Heart right ventricle (tissue), 16 donors: ENCODE results near the gene UNC13B. TPM values are rescaled to one million over a fixed set of nuclear protein-coding genes. Genes with fewer than 3 reads are reported as not detected.

Experiments used
- ATAC-seq, 8 donors: fragments of 200-7000 bp; cut with Tn5 transposase; one replicate each; pipeline ENCODE4 v1.9.1; 2020; ENCODE audit warnings: mild to moderate bottlenecking in 8 of 8, moderate library complexity in 8 of 8, moderate number of reproducible peaks in 1 of 8
- DNase-seq, 2 donors: peaks; one replicate each; pipeline ENCODE4 v3.0.0-alpha.2; 2020
- H3K27ac ChIP-seq, 10 donors: fragments of 200-600 bp; sonication (generic) in 2 of 10; one replicate each; pipeline versions ENCODE4 v1.5.0 to v1.8.0; 2020 to 2022; ENCODE audit warnings: mild to moderate bottlenecking in 3 of 10
- H3K27me3 ChIP-seq, 7 donors: fragments of 200-600 bp; one replicate each; pipeline ENCODE4 v1.8.0; 2021 to 2022; ENCODE audit warnings: mild to moderate bottlenecking in 2 of 7
- H3K36me3 ChIP-seq, 9 donors: fragments of 200-600 bp; sonication (generic) in 1 of 9; one replicate each; pipeline versions ENCODE4 v1.5.0 to v1.8.0; 2020 to 2022; ENCODE audit warnings: mild to moderate bottlenecking in 2 of 9
- H3K4me1 ChIP-seq, 9 donors: fragments of 200-600 bp; sonication (generic) in 1 of 9; one replicate each; pipeline versions ENCODE4 v1.5.0 to v1.8.0; 2020 to 2022; ENCODE audit warnings: mild to moderate bottlenecking in 4 of 9
- H3K4me3 ChIP-seq, 10 donors: fragments of 200-600 bp; sonication (generic) in 2 of 10; one replicate each; pipeline versions ENCODE4 v1.5.0 to v1.8.0; 2020 to 2022; ENCODE audit warnings: mild to moderate bottlenecking in 7 of 10, moderate library complexity in 2 of 10
- H3K9me3 ChIP-seq, 11 donors: fragments of 200-600 bp in 10 of 11; sonication (generic) in 2 of 11; one replicate each; pipeline versions ENCODE4 v1.5.0 to v1.8.0; 2013 to 2022; ENCODE audit warnings: mild to moderate bottlenecking in 2 of 11, control low read depth in 1 of 11, moderate library complexity in 1 of 11
- CTCF ChIP-seq, 9 donors: fragments of 200-600 bp; sonication (generic) in 2 of 9; IDR thresholded peaks; one replicate each; pipeline versions ENCODE4 v1.5.0 to v1.8.0; 2021 to 2022; ENCODE audit warnings: antibody characterized with exemption in 9 of 9, mild to moderate bottlenecking in 5 of 9, moderate library complexity in 1 of 9
- WGBS, 2 donors: extraction: QIAGEN DNeasy Blood & Tissue Kit; methylation state at CpG; one replicate each; pipeline ENCODE4 v1.1.7; 2013; ENCODE audit warnings: inconsistent platforms in 1 of 2; 5-methylcytosine and 5-hydroxymethylcytosine counted together
- intact Hi-C, 10 donors: fragments of 100-400 bp; cut with DNase I; formaldehyde crosslinking; loops; one replicate each; pipeline versions ENCODE4 v1.11.1 to v1.14.2; 2022
- polyA plus RNA-seq, 2 donors: library from polyadenylated mRNA; stranded (reverse); fragments of 200-250 nt; gene quantifications; one replicate each; pipeline ENCODE4 v1.2.3, GENCODE V29; 2013
- total RNA-seq, 10 donors: library from RNA; stranded (reverse); fragmentation: NEBNext Ultra II Directional in 3 of 10; extraction: Animal tissue kit (Norgen Biotek cat#: 25700) in 3 of 10; gene quantifications; one replicate each; pipeline versions ENCODE4 v1.2.1 to v1.2.4, GENCODE V29; 2021 to 2023
- donor health status: Arrhythmogenic right ventricular cardiomyopathy.
- donor health status: ischemic (EF 13 %, LVEDD 7.1; RV severe dilation, severe dysfunction).
- donor health status: healthy with polysubstance abuse.
- donor health status: DM: no; HTN: yes; CAD: no.
- donor health status: DM: no; HTN: no; CAD: no.
- donor health status: ischemic (EF 25% LVEDD 6.9; RV normal size, moderate dysfunction).
- donor health status: ischemic (EF 25% LVEDD 5.7; RV mildly dilated, moderate dysfunction).
- donor health status: healthy.
- donor health status: DM: yes; HTN: yes; CAD: no.
- donor health status: Ischemic cardiomyopathy.
- donor health status: ischemic (EF 35%, LVEDD 5.7; RV mildly dilated, moderate dysfunction).
- donor health status: nonischemic (EF 11% LVEDD 7.7; RV severe dilation, severe dysfunction).
- donor health status: DM: yes; HTN: yes; CAD: no.
- donor health status: PGD.
- donor health status: ischemic (EF 29% LVEDD 5.4; RV normal size, mild dysfunction).
- donor health status: nonischemic (EF 23%, LVEDD 6.1; RV moderate dilation, normal function).

Gene UNC13B
- total and polyA plus RNA-seq, 12 donors = 13.1 to 27.1 (median 18.9) TPM

- Histone ChIP-seq H3K4me1 (peaks cover 0 to 3% (median 0%) of the 10 kb centered on the region in 9 donors), H3K4me3 (no peak overlapping the region), H3K36me3 (peaks cover 0 to 95% (median 46%) of the 10 kb centered on the region in 9 donors), H3K9me3 (no peaks in the 10 kb centered on the region), H3K27ac (no peak overlapping the region), H3K27me3 (no peaks in the 10 kb centered on the region)
- 69 to 76% methylated on average over 10 of the region's 10 CpGs for WGBS, 2 donors
- intact Hi-C loops = loop anchor here in 2 of 10 donors (10.0 kb wide), 1 partner anchor 272 kb away; no protein-coding TSS in a partner anchor
- ATAC-seq = peak in 5 of 8 donors; percentile 27 to 70 (median 50)
- TF ChIP-seq CTCF (IDR thresholded peaks at IDR 0.05) = no peak
- peak in 1 of 2 donors; percentile 23 for DNase-seq
These were observed 234.9 kb downstream of the UNC13B start for GRCh38 chr9:35396560-35397215.

GRCh38 chr9:35397216-35397698 lies 235.4 kb downstream of the UNC13B start:
- intact Hi-C loops = loop anchor here in 2 of 10 donors (10.0 kb wide), 1 partner anchor 272 kb away; no protein-coding TSS in a partner anchor
- TF ChIP-seq CTCF (IDR thresholded peaks at IDR 0.05) = no peak
- no peak for DNase-seq
- Histone ChIP-seq H3K4me3 (no peak overlapping the region), H3K4me1 (peaks cover 0 to 3% (median 0%) of the 10 kb centered on the region in 9 donors), H3K27me3 (no peaks in the 10 kb centered on the region), H3K9me3 (no peaks in the 10 kb centered on the region), H3K27ac (no peak overlapping the region), H3K36me3 (peaks cover 0 to 95% (median 42%) of the 10 kb centered on the region in 9 donors)
- 89 to 93% methylated on average over 3 of the region's 3 CpGs for WGBS, 2 donors
- no peak for ATAC-seq

DNA sequence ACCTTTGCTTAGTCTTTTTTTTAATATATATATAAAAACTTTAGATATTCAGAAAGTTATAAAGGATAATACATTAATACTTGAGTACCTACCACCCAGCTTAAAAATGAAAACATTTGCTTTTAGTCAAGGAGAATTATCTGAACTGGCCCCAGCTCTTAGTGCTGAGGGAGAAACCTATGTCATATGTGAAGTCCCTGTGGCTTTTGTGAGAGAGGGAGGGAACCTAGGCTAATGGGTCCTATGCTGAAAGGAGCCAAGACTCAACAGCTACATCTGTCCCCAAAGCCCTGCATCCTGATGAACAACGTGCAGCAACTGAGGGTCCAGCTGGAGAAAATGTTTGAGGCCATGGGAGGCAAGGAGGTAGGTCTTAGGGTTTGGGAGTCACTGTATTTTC lies 236.1 kb downstream of the UNC13B start:
- DNase-seq (no peak), ATAC-seq (no peak)
- Histone ChIP-seq H3K27me3 (no peaks in the 10 kb centered on the region), H3K27ac (no peak overlapping the region), H3K36me3 (peaks cover 0 to 97% (median 41%) of the 10 kb centered on the region in 9 donors), H3K4me3 (no peak overlapping the region), H3K4me1 (peaks cover 0 to 3% (median 0%) of the 10 kb centered on the region in 9 donors), H3K9me3 (no peaks in the 10 kb centered on the region)
- 87 to 95% methylated on average over 1 of the region's 1 CpG for WGBS, 2 donors
- TF ChIP-seq CTCF (IDR thresholded peaks at IDR 0.05) = no peak
- intact Hi-C loops = loop anchor here in 2 of 10 donors (10.0 kb wide), 1 partner anchor 273 kb away; no protein-coding TSS in a partner anchor

- 94 to 95% methylated on average over 16 of the region's 16 CpGs for WGBS, 2 donors
- no peak for DNase-seq
- Histone ChIP-seq H3K27ac (no peak overlapping the region), H3K36me3 (peaks cover 0 to 100% (median 41%) of the 10 kb centered on the region in 9 donors), H3K9me3 (no peaks in the 10 kb centered on the region), H3K4me1 (peaks cover 0 to 3% (median 0%) of the 10 kb centered on the region in 9 donors), H3K27me3 (no peaks in the 10 kb centered on the region), H3K4me3 (no peak overlapping the region)
- TF ChIP-seq CTCF (IDR thresholded peaks at IDR 0.05) = no peak
- no peak for ATAC-seq
- intact Hi-C loops = loop anchor here in 2 of 10 donors (10.0 kb wide), 1 partner anchor 274 kb away; no protein-coding TSS in a partner anchor
These were observed 237.0 kb downstream of the UNC13B start for GRCh38 chr9:35398651-35399335.
